ENCODE results near the gene TBC1D16. TPM values are rescaled to one million over a fixed set of nuclear protein-coding genes. Genes with fewer than 3 reads are reported as not detected.

Gene TBC1D16
- total and polyA plus RNA-seq, 5 donors from 2014 or later, result 0.06 to 0.72 (median 0.13) TPM

GRCh38 chr17:79936050-79936449 is 99.6 kb downstream of the TBC1D16 start:
- no peak overlapping the region for H3K27ac ChIP-seq (ENCODE audit: insufficient read depth, low read length, poor library complexity, severe bottlenecking)

DNA sequence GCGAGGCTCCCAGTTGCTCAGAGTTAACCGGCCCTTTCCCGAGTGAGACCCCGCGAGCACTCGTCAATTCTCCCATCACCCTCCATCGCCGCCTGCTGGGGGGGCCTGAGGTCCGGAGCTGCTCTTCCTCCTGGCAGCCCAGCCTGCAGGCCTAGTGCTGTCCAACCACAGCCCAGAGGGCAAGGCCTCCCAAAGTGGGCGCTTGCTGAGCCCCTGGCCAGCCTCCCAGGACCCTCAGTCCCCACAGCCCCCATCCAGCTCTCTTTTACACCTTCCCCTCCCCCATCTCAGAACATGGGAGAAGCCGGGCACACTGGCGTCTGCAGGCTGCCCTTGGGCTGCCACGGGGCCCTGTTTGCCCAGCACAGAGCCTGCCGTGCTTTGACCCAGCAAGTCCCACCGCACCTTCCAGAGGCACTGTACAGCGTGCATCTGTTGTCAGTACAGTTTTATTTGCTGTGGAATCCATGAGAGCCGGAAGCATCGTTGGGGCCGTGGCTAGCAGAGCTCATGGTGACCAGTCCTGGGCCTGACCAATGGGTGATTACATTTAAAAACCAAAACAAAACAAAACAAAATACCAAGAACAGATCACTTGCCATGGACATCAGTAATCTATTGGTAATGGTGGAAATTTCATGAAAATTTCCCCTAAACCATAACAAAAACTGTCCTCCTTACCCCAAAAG is 100.3 kb downstream of the TBC1D16 start:
- Histone ChIP-seq H3K36me3 (ENCODE audit: control insufficient read depth, insufficient read depth, low read length) (no peaks in the 10 kb centered on the region), H3K27me3 (ENCODE audit: control insufficient read depth, insufficient read depth, low read length) (no peaks in the 10 kb centered on the region), H3K4me3 (ENCODE audit: low read depth, low read length) (no peak overlapping the region), H3K27ac (ENCODE audit: insufficient read depth, low read length, poor library complexity, severe bottlenecking) (no peak overlapping the region), H3K4me1 (ENCODE audit: control insufficient read depth, insufficient read depth, low read length, poor library complexity, severe bottlenecking) (peaks cover 9% of the 10 kb centered on the region), H3K9me3 (ENCODE audit: control insufficient read depth in 2 of 2, low read length in 2 of 2) (no peaks in the 10 kb centered on the region)
- peaks cover 0 to 59% (median 20%) of the 10 kb centered on the region in 4 donors for H3K4me1 Mint-ChIP-seq
- DNase-seq (no peak), ATAC-seq (ENCODE audit: low read depth in 2 of 2) (no peak)
- peak overlapping the region in 1 of 4 donors; percentile 66 for H3K4me3 Mint-ChIP-seq
- peaks cover 0 to 1% (median 0%) of the 10 kb centered on the region in 7 donors for H3K9me3 Mint-ChIP-seq
- H3K27me3 Mint-ChIP-seq, result peaks cover 27% of the 10 kb centered on the region
- no peaks in the 10 kb centered on the region for H3K36me3 Mint-ChIP-seq
- H3K27ac Mint-ChIP-seq, result peak overlapping the region in 1 of 3 donors; percentile 42

More at GRCh38 chr17:79936050-79936449, 99.6 kb downstream of the TBC1D16 start:
- Mint-ChIP-seq H3K4me1 (peaks cover 0 to 59% (median 20%) of the 10 kb centered on the region in 4 donors), H3K27me3 (peaks cover 27% of the 10 kb centered on the region), H3K9me3 (peaks cover 0 to 1% (median 0%) of the 10 kb centered on the region in 7 donors), H3K36me3 (no peaks in the 10 kb centered on the region), H3K4me3 (peak overlapping the region in 1 of 4 donors; percentile 83), H3K27ac (peak overlapping the region in 1 of 3 donors; percentile 25)
- Histone ChIP-seq H3K27me3 (ENCODE audit: control insufficient read depth, insufficient read depth, low read length) (no peaks in the 10 kb centered on the region), H3K4me3 (ENCODE audit: low read depth, low read length) (no peak overlapping the region), H3K9me3 (ENCODE audit: control insufficient read depth in 2 of 2, low read length in 2 of 2) (no peaks in the 10 kb centered on the region), H3K4me1 (ENCODE audit: control insufficient read depth, insufficient read depth, low read length, poor library complexity, severe bottlenecking) (peaks cover 9% of the 10 kb centered on the region), H3K36me3 (ENCODE audit: control insufficient read depth, insufficient read depth, low read length) (no peaks in the 10 kb centered on the region)
- no peak for ATAC-seq (ENCODE audit: low read depth in 2 of 2)
- DNase-seq, result no peak

DNA sequence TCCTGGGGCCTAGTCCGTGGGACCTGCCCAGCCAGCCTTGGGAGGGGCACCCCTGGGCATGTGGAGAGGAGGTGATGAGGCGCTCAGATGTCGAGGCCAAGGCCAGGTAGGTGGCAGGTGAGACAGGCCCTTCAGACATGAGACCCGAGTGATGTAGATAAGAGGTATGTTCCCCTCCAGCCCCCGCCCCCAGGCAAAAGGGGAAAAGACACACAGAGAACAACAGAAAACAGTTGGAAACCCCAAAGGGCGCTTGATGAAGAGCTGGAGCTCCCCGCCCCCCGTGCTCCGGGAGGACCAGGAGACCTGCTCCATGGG is 101.1 kb downstream of the TBC1D16 start:
- Mint-ChIP-seq H3K4me3 (peak overlapping the region in 1 of 4 donors; percentile 29), H3K27ac (peak overlapping the region in 1 of 3 donors; percentile 20), H3K27me3 (peaks cover 27% of the 10 kb centered on the region), H3K36me3 (no peaks in the 10 kb centered on the region), H3K4me1 (peaks cover 0 to 60% (median 17%) of the 10 kb centered on the region in 4 donors), H3K9me3 (peaks cover 0 to 1% (median 0%) of the 10 kb centered on the region in 7 donors)
- Histone ChIP-seq H3K4me3 (ENCODE audit: low read depth, low read length) (no peak overlapping the region), H3K27me3 (ENCODE audit: control insufficient read depth, insufficient read depth, low read length) (no peaks in the 10 kb centered on the region), H3K4me1 (ENCODE audit: control insufficient read depth, insufficient read depth, low read length, poor library complexity, severe bottlenecking) (peaks cover 9% of the 10 kb centered on the region), H3K9me3 (ENCODE audit: control insufficient read depth in 2 of 2, low read length in 2 of 2) (no peaks in the 10 kb centered on the region), H3K27ac (ENCODE audit: insufficient read depth, low read length, poor library complexity, severe bottlenecking) (no peak overlapping the region), H3K36me3 (ENCODE audit: control insufficient read depth, insufficient read depth, low read length) (no peaks in the 10 kb centered on the region)
- ATAC-seq (ENCODE audit: low read depth in 2 of 2) (no peak), DNase-seq (no peak)

DNA sequence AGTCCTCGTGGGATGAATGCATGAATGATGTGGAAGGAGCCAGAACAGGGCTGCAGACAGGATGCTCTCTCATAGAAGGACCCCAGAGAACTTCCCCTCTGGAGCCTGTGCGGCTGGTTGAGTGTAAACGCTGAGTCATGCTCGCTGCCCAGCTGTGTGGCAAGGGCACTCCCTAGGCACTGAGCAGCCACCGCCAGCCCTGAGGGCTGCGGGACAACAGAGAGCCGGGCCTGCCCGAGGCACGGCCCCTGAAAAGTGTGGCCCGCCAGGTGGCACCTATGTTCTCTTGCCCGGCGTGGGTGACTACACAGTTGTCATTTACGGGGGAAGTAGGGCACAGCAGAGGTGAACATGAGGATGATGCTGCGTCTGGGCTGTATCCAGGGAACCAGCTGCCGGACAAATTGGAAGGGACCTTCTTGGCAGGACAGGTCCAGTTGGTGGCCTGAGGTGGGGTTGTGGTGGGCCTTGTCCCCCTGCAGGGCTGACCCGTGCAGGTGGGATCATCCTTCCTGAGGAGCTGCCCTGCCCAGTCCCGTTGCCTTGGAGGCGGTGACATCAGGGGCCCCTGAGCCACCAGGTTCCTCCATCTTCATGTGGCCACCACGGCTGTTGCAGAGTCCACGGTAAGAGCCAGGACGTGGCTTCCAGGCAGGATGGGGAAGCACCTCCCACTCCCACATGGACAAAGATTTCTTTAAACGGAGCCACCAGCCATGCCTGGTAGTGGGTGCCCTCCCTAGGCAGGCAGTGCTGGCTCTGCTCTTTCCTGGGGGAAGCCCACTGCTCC is 101.6 kb downstream of the TBC1D16 start:
- Histone ChIP-seq H3K4me3 (ENCODE audit: low read depth, low read length) (no peak overlapping the region), H3K27ac (ENCODE audit: insufficient read depth, low read length, poor library complexity, severe bottlenecking) (no peak overlapping the region), H3K9me3 (ENCODE audit: control insufficient read depth in 2 of 2, low read length in 2 of 2) (no peaks in the 10 kb centered on the region), H3K36me3 (ENCODE audit: control insufficient read depth, insufficient read depth, low read length) (no peaks in the 10 kb centered on the region), H3K4me1 (ENCODE audit: control insufficient read depth, insufficient read depth, low read length, poor library complexity, severe bottlenecking) (peaks cover 9% of the 10 kb centered on the region), H3K27me3 (ENCODE audit: control insufficient read depth, insufficient read depth, low read length) (no peaks in the 10 kb centered on the region)
- Mint-ChIP-seq H3K36me3 (no peaks in the 10 kb centered on the region), H3K9me3 (peaks cover 0 to 1% (median 0%) of the 10 kb centered on the region in 7 donors), H3K27ac (peak overlapping the region in 1 of 3 donors; percentile 66), H3K4me3 (peak overlapping the region in 2 of 4 donors; percentile 36 to 53), H3K4me1 (peaks cover 0 to 60% (median 17%) of the 10 kb centered on the region in 4 donors), H3K27me3 (peaks cover 33% of the 10 kb centered on the region)
- DNase-seq (peak in 1 of 3 donors; percentile 71), ATAC-seq (ENCODE audit: low read depth in 2 of 2) (peak; percentile 43 to 61)

- DNase-seq (no peak), ATAC-seq (ENCODE audit: low read depth in 2 of 2) (no peak)
- Histone ChIP-seq H3K36me3 (ENCODE audit: control insufficient read depth, insufficient read depth, low read length) (no peaks in the 10 kb centered on the region), H3K4me3 (ENCODE audit: low read depth, low read length) (no peak overlapping the region), H3K9me3 (ENCODE audit: control insufficient read depth in 2 of 2, low read length in 2 of 2) (no peaks in the 10 kb centered on the region), H3K27ac (ENCODE audit: insufficient read depth, low read length, poor library complexity, severe bottlenecking) (no peak overlapping the region), H3K4me1 (ENCODE audit: control insufficient read depth, insufficient read depth, low read length, poor library complexity, severe bottlenecking) (peaks cover 9% of the 10 kb centered on the region), H3K27me3 (ENCODE audit: control insufficient read depth, insufficient read depth, low read length) (no peaks in the 10 kb centered on the region)
- peaks cover 38% of the 10 kb centered on the region for H3K27me3 Mint-ChIP-seq
- H3K27ac Mint-ChIP-seq, result peak overlapping the region in 2 of 3 donors; percentile 46 to 48
- no peaks in the 10 kb centered on the region for H3K36me3 Mint-ChIP-seq
- peaks cover 0 to 1% (median 0%) of the 10 kb centered on the region in 7 donors for H3K9me3 Mint-ChIP-seq
- H3K4me1 Mint-ChIP-seq, result peaks cover 0 to 53% (median 16%) of the 10 kb centered on the region in 4 donors
- peak overlapping the region in 1 of 4 donors; percentile 30 for H3K4me3 Mint-ChIP-seq
Observed at GRCh38 chr17:79932451-79933306, 103.0 kb downstream of the TBC1D16 start.

GRCh38 chr17:79931817-79932309 is 103.8 kb downstream of the TBC1D16 start:
- Histone ChIP-seq H3K27me3 (ENCODE audit: control insufficient read depth, insufficient read depth, low read length) (no peaks in the 10 kb centered on the region), H3K4me3 (ENCODE audit: low read depth, low read length) (no peak overlapping the region), H3K36me3 (ENCODE audit: control insufficient read depth, insufficient read depth, low read length) (no peaks in the 10 kb centered on the region), H3K9me3 (ENCODE audit: control insufficient read depth in 2 of 2, low read length in 2 of 2) (no peaks in the 10 kb centered on the region), H3K27ac (ENCODE audit: insufficient read depth, low read length, poor library complexity, severe bottlenecking) (no peak overlapping the region), H3K4me1 (ENCODE audit: control insufficient read depth, insufficient read depth, low read length, poor library complexity, severe bottlenecking) (peaks cover 7% of the 10 kb centered on the region)
- H3K9me3 Mint-ChIP-seq, result peaks cover 0 to 1% (median 0%) of the 10 kb centered on the region in 7 donors
- peak overlapping the region in 1 of 3 donors; percentile 63 for H3K27ac Mint-ChIP-seq
- no peak overlapping the region for H3K4me3 Mint-ChIP-seq
- no peaks in the 10 kb centered on the region for H3K36me3 Mint-ChIP-seq
- no peak for ATAC-seq (ENCODE audit: low read depth in 2 of 2)
- peaks cover 35% of the 10 kb centered on the region for H3K27me3 Mint-ChIP-seq
- peaks cover 0 to 46% (median 12%) of the 10 kb centered on the region in 4 donors for H3K4me1 Mint-ChIP-seq
- DNase-seq, result no peak

Data from CD4-positive, CD25-positive, alpha-beta regulatory T cell (primary cell).